Lower leg skin (tissue), 4 donors: ENCODE results near the gene KRTAP1-4. TPM values are rescaled to one million over a fixed set of nuclear protein-coding genes. Genes with fewer than 3 reads are reported as not detected.
"Not testable (repeated sequence)": the region's sequence is repeated elsewhere in the genome, so short reads cannot be mapped to it uniquely, and the experiment has no call there.

Experiments
- DNase-seq, 2 donors: peaks; one replicate each; pipeline ENCODE4 v3.0.0-alpha.2; 2019; ENCODE audit warnings: low spot score in 2 of 2
- H3K4me3 ChIP-seq: fragments of 200-600 bp; sonication (generic); 2 replicates; pipeline ENCODE4 v1.5.1; 2017; ENCODE audit warnings: mild to moderate bottlenecking, low read depth; ENCODE audit not compliant: poor library complexity, severe bottlenecking
- CTCF ChIP-seq, 3 donors: fragments of 450-650 bp; IDR thresholded peaks; one replicate each; pipeline ENCODE4 v1.5.1; 2016; ENCODE audit warnings: antibody characterized with exemption in 3 of 3, mild to moderate bottlenecking in 3 of 3, moderate library complexity in 2 of 3
- POLR2A ChIP-seq, 2 donors: fragments of 450-650 bp; IDR thresholded peaks; one replicate each; pipeline ENCODE4 v1.6.1; 2016 to 2017; ENCODE audit warnings: antibody characterized with exemption in 2 of 2, mild to moderate bottlenecking in 1 of 2, moderate library complexity in 1 of 2
- WGBS, 2 donors: methylation state at CpG; one replicate each; pipeline ENCODE4 v1.1.5; 2018; 5-methylcytosine and 5-hydroxymethylcytosine counted together
- intact Hi-C: fragments of 100-400 bp; cut with DNase I; formaldehyde crosslinking; loops from one replicate; pipeline ENCODE4 v1.15.0; 2023; ENCODE audit warnings: low total_unique reads
- total RNA-seq, 4 donors: library from RNA; depleted of rRNA; stranded (reverse); fragments of >200 nt; gene quantifications; one replicate each; pipeline ENCODE4 v1.1.0, GENCODE V29; 2016

The KRTAP1-4 gene
- total RNA-seq, 4 donors from 2014 or later: 4.2 TPM; not detected in 3

- no peak for DNase-seq
- intact Hi-C loops: no loop called here
- TF ChIP-seq POLR2A (IDR thresholded peaks at IDR 0.05): no peak
- no peak for TF ChIP-seq CTCF (IDR thresholded peaks at IDR 0.05)
- H3K4me3 ChIP-seq: no peak overlapping the region
Observed at GRCh38 chr17:41067281-41067680, 37.3 kb upstream of the KRTAP1-4 start.

- H3K4me3 ChIP-seq: no peak within 1 kb of the TSS
- DNase-seq: no peak
- TF ChIP-seq CTCF (IDR thresholded peaks at IDR 0.05) (no peak), POLR2A (IDR thresholded peaks at IDR 0.05) (no peak)
- 69 to 72% methylated on average over 6 of the region's 6 CpGs for WGBS, 2 donors
- intact Hi-C loops: no loop called here
Observed at GRCh38 chr17:41065829-41066624, 36.0 kb upstream of the KRTAP1-4 start, which contains the start of gene KRTAP2-4. Gene KRTAP2-4 (minus strand): TSS chr17:41065879. CDS start chr17:41065845, 34 bp downstream.

DNA sequence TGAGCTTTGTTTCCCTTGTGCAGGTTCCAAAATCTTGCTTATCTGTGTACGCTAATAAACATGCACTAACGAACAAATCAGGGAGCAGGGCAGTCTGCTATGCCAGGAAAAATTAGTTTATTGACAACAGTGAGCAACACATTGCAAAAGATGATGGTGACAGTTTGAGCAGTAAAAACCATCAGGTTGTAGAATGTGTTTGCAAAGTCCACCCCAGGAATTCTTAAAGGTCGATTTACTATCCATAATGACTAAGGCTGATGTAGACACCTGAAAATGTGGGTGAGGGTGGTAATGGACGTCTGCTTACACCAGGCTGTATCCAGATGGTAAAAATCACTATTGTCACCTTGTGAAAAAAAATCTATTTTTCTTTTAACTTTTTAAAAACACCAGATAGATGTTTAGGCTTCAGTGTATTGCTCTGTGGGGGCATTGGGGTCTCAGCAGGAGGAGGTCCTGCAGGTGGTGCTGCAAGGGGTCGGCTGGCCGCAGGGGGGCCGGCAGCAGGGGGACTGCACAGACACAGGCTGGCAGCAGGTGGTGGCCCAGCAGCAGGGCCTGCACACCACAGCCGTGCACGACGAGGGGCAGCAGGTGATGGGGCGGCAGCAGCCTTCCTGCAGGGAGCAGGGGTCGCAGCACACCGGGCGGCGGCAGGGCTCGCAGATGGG, 35.2 kb upstream of the KRTAP1-4 start:
- intact Hi-C loops, DNase-seq, H3K4me3 ChIP-seq: not testable (repeated sequence)
- 79 to 85% methylated on average over 7 to 9 of the region's 16 CpGs for WGBS, 2 donors

- TF ChIP-seq POLR2A (IDR thresholded peaks at IDR 0.05) (no peak), CTCF (IDR thresholded peaks at IDR 0.05) (no peak)
- no peak overlapping the region for H3K4me3 ChIP-seq
- no peak for DNase-seq
- intact Hi-C loops: no loop called here
- 73 to 85% methylated on average over 1 of the region's 1 CpG for WGBS, 2 donors
Observed at GRCh38 chr17:41064301-41064700, 34.3 kb upstream of the KRTAP1-4 start.

- 85% methylated on average over 4 of the region's 4 CpGs for WGBS, 2 donors
- TF ChIP-seq POLR2A (IDR thresholded peaks at IDR 0.05) (no peak), CTCF (IDR thresholded peaks at IDR 0.05) (no peak)
- DNase-seq: no peak
- H3K4me3 ChIP-seq: no peak overlapping the region
- intact Hi-C loops: no loop called here
Observed at GRCh38 chr17:41063449-41063848, 33.5 kb upstream of the KRTAP1-4 start.

DNA sequence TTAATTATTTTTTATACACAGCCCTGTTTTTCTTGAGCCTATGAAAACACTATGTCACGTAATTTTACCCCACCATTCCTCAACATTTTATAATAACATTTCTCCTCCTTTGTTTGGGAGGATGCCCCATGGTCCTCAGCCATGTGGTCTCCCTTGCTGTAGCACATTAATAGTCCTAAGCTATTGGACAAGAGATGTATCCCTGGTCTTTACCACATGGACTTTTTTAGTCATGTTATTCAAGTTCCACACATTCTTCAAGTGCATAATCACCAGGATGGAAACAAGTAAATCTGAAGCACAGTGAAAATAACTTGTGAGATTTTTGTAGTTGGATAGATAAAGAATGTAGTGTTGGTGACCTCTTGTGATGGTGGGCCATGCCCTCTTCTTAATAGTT, 32.0 kb upstream of the KRTAP1-4 start:
- TF ChIP-seq POLR2A (IDR thresholded peaks at IDR 0.05) (no peak), CTCF (IDR thresholded peaks at IDR 0.05) (no peak)
- intact Hi-C loops: no loop called here

More for the DNA sequence above, 32.0 kb upstream of the KRTAP1-4 start:
- no peak overlapping the region for H3K4me3 ChIP-seq
- 53 to 61% methylated on average over 1 of the region's 1 CpG for WGBS, 2 donors
- DNase-seq: no peak
